Pancreas (tissue), 10 donors: ENCODE data around the gene HSPB7. TPM values are rescaled to one million over a fixed set of nuclear protein-coding genes. Genes with fewer than 3 reads are reported as not detected.

Source experiments
- ATAC-seq, 4 donors: fragments of 200-7000 bp; cut with Tn5 transposase; one replicate each; pipeline versions ENCODE4 v1.8.0 to v1.9.1; 2020; ENCODE audit warnings: mild to moderate bottlenecking in 4 of 4, moderate library complexity in 4 of 4
- DNase-seq, 6 donors: peaks; one replicate each; pipeline ENCODE4 v3.0.0-alpha.2; 2020
- FAIRE-seq: peaks from 2 replicates; lab custom pipeline; 2012; peaks lifted over from hg19 to GRCh38; lab: Jason Lieb, UNC
- H3K27ac ChIP-seq, 4 donors: fragments of 200-600 bp; sonication (generic); 1 replicate in 3 of 4; 2 replicates in 1 of 4; pipeline versions ENCODE4 v1.5.0 to v1.8.0; 2020
- H3K27me3 ChIP-seq, 4 donors: fragments of 200-600 bp; one replicate each; pipeline ENCODE4 v1.8.0; 2021
- H3K36me3 ChIP-seq, 3 donors: fragments of 200-600 bp; sonication (generic) in 1 of 3; one replicate each; pipeline versions ENCODE4 v1.5.0 to v1.8.0; 2020 to 2021
- H3K4me1 ChIP-seq, 3 donors: fragments of 200-600 bp; one replicate each; pipeline ENCODE4 v1.8.0; 2021
- H3K4me3 ChIP-seq, 4 donors: fragments of 200-600 bp; sonication (generic) in 2 of 4; one replicate each; pipeline versions ENCODE4 v1.5.0 to v1.8.0; 2020 to 2021
- H3K9me3 ChIP-seq, 4 donors: fragments of 200-600 bp; one replicate each; pipeline ENCODE4 v1.8.0; 2021
- WGBS, 2 donors: extraction: QIAGEN DNeasy Blood & Tissue Kit; methylation state at CpG; one replicate each; pipeline ENCODE4 v1.1.7; 2013; 5-methylcytosine and 5-hydroxymethylcytosine counted together
- intact Hi-C, 3 donors: fragments of 100-400 bp; cut with DNase I; formaldehyde crosslinking; loops; one replicate each; pipeline versions ENCODE4 v1.11.1 to v1.14.2; 2022
- polyA plus RNA-seq, 2 donors: library from polyadenylated mRNA; stranded (reverse); fragments of 200-250 nt; gene quantifications; one replicate each; pipeline ENCODE4 v1.2.3, GENCODE V29; 2013
- total RNA-seq, 6 donors: library from RNA; stranded (reverse); fragmentation: NEBNext Ultra II Directional in 4 of 6; extraction: Animal tissue kit (Norgen Biotek cat#: 25700) in 4 of 6; gene quantifications; one replicate each; pipeline versions ENCODE4 v1.2.1 to v1.2.4, GENCODE V29; 2021 to 2023
- TF ChIP-seq, protein P1 (sequence below), 4 donors: fragments of 200-600 bp; sonication (generic) in 3 of 4; IDR thresholded peaks; one replicate each; pipeline versions ENCODE4 v1.5.0 to v1.8.0; 2021; ENCODE audit warnings: antibody characterized with exemption in 4 of 4
- donor health status: healthy with polysubstance abuse.
- donor health status: DM: no; HTN: no; CAD: no; lungs with moderate emphysema.
- donor health status: DM: no; HTN: no; CAD: no.
- donor health status: control.
- donor health status: control.
- donor health status: Bipolar disorder and iron deficiency.
- donor health status: DM: yes; HTN: yes; CAD: no.
- donor health status: DM: no; HTN: no; CAD: no.
- donor health status: DM: no; HTN: no; CAD: no.
- donor health status: DM: yes; HTN: yes; CAD: no.

Gene HSPB7
- total and polyA plus RNA-seq, 8 donors = 0.65 to 10.9 (median 2.2) TPM

DNA sequence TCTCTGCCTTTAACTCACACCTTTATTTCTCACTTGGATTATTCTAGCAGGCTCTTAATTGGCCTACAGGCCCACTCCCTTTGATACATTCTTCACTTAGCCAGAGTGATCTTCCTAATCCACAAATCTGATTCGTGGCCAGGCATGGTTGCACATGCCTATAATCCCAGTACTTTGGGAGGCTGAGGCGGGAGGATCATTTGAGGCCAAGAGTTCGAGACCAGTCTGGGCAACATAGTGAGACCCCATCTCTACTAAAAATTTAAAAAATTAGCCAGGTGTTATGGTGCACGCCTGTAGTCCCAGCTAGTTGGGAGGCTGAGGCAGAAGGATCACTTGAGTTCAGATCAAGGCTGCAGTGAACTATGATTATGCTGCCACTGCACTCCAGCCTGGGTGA is 44.1 kb downstream of the HSPB7 start:
- no peak for DNase-seq
- ATAC-seq = no peak
- no peak for FAIRE-seq
- TF ChIP-seq, protein P1, sequence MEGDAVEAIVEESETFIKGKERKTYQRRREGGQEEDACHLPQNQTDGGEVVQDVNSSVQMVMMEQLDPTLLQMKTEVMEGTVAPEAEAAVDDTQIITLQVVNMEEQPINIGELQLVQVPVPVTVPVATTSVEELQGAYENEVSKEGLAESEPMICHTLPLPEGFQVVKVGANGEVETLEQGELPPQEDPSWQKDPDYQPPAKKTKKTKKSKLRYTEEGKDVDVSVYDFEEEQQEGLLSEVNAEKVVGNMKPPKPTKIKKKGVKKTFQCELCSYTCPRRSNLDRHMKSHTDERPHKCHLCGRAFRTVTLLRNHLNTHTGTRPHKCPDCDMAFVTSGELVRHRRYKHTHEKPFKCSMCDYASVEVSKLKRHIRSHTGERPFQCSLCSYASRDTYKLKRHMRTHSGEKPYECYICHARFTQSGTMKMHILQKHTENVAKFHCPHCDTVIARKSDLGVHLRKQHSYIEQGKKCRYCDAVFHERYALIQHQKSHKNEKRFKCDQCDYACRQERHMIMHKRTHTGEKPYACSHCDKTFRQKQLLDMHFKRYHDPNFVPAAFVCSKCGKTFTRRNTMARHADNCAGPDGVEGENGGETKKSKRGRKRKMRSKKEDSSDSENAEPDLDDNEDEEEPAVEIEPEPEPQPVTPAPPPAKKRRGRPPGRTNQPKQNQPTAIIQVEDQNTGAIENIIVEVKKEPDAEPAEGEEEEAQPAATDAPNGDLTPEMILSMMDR (IDR thresholded peaks at IDR 0.05) = no peak
- 89 to 93% methylated on average over 4 of the region's 4 CpGs for WGBS, 2 donors
- no peak overlapping the region for H3K4me3 ChIP-seq
- intact Hi-C loops = no loop called here
- peaks cover 0 to 6% (median 2%) of the 10 kb centered on the region in 3 donors for H3K36me3 ChIP-seq
- H3K4me1 ChIP-seq = peaks cover 7 to 9% (median 7%) of the 10 kb centered on the region in 3 donors
- no peaks in the 10 kb centered on the region for H3K27me3 ChIP-seq
- H3K27ac ChIP-seq = no peak overlapping the region
- H3K9me3 ChIP-seq = no peaks in the 10 kb centered on the region

DNA sequence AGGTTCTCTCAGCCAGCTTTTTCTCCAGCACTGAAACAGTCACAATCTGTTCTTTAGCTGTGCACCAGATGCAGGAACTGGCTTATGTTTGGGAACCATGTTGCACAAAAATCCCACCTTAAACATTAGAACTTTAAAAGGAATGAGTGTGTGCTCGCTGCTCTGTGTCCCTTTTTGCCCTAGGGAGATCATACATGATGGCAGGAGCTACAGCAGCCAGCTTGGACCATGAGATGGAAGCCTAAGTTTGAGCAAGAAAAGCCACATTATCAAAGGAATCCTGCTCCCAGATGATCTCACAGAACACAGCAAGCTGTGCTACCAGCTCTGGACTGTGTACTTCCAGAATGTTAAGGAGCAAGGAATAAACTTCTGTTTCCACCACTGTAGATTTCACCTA is 45.4 kb downstream of the HSPB7 start:
- peaks cover 7 to 9% (median 7%) of the 10 kb centered on the region in 3 donors for H3K4me1 ChIP-seq
- no peak for FAIRE-seq
- WGBS, 2 donors = 92 to 98% methylated on average over 1 of the region's 1 CpG

DNA sequence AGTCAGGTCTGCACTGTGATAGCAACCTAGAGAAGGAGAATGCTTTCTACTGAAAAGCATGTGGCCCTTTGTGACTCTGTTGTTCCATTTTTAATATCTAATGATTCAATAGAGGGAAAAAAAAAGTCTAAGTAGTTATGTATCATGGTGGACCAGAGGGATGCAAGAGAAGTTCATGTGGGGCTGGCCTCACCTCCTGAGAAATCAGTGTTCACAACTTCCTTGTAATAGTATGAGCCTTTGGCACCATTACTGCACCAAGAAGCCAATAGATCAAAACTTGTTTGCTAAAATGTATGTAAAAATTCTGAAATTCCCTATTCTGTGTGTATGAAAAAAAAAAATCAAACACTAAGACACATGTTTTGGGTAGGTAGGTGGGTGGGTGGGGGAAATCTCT is 46.9 kb downstream of the HSPB7 start:
- intact Hi-C loops = no loop called here

More for the DNA sequence above, 45.4 kb downstream of the HSPB7 start:
- intact Hi-C loops = no loop called here
- H3K27me3 ChIP-seq = no peaks in the 10 kb centered on the region
- ATAC-seq = no peak
- H3K36me3 ChIP-seq = peaks cover 0 to 6% (median 2%) of the 10 kb centered on the region in 3 donors
- TF ChIP-seq, protein P1 (IDR thresholded peaks at IDR 0.05) = no peak
- DNase-seq = no peak
- no peak overlapping the region for H3K27ac ChIP-seq
- no peak overlapping the region for H3K4me3 ChIP-seq
- H3K9me3 ChIP-seq = no peaks in the 10 kb centered on the region

DNA sequence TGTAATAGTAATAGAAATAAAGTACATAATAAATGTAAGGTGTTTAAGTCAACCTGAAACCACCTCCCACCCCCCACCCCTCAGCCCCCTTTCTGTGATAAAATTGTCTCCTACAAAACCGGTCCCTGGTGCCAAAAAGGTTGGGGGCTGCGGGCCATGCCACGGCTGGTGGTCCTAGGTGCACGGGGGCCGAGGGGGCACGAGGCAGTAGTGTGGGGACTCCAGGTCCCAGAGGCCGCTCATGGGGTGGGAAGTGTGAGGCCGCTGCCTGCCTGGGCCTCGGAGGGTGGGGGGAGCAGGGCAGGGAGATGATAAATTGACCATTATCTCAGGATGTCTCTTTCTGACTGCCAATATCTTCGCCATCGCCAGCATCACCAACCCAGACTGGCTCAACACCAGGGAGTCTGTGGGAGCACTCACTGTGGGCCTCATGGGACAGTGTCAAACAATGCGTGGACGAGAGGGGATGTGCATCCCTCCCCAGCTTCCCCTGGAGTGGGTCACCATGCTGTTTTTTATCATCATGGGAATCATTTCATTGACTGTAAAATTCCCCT is 48.4 kb downstream of the HSPB7 start:
- FAIRE-seq = no peak
- Histone ChIP-seq H3K4me1 (peaks cover under 1 to 9% (median 7%) of the 10 kb centered on the region in 3 donors), H3K27ac (no peak overlapping the region), H3K36me3 (peaks cover 0 to 6% (median 2%) of the 10 kb centered on the region in 3 donors), H3K9me3 (no peaks in the 10 kb centered on the region), H3K27me3 (no peaks in the 10 kb centered on the region), H3K4me3 (no peak overlapping the region)
- WGBS, 2 donors = 97% methylated on average over 13 of the region's 13 CpGs
- TF ChIP-seq, protein P1 (IDR thresholded peaks at IDR 0.05) = no peak
- intact Hi-C loops = no loop called here
- ATAC-seq = no peak
- DNase-seq = no peak

More for the DNA sequence above, 46.9 kb downstream of the HSPB7 start:
- TF ChIP-seq, protein P1 (IDR thresholded peaks at IDR 0.05) = no peak
- FAIRE-seq (no peak), ATAC-seq (no peak), DNase-seq (no peak)
- Histone ChIP-seq H3K9me3 (no peaks in the 10 kb centered on the region), H3K4me3 (no peak overlapping the region), H3K27ac (no peak overlapping the region), H3K36me3 (peaks cover 0 to 6% (median 2%) of the 10 kb centered on the region in 3 donors), H3K4me1 (peaks cover 4 to 14% (median 7%) of the 10 kb centered on the region in 3 donors), H3K27me3 (no peaks in the 10 kb centered on the region)

DNA sequence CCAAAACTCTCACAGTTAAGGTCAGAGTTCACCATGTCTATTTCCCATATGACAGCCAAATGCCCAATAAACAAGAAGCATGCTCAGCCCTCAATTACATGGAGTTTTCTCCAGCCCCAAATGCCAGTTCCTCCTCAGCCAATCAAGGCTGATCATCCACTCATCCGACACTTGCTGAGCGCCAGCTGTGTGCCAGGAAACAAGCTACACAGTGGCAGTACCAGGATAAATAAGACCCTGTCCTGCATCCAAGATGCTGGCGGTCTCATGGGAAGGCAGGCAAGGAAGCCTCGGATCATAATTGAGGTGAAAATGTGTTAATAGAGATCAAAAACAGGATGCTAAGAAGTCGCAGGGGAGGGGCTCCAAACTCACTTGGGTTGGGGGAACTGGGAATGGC is 49.7 kb downstream of the HSPB7 start:
- no peaks in the 10 kb centered on the region for H3K9me3 ChIP-seq
- no peak overlapping the region for H3K27ac ChIP-seq
- peaks cover 0 to 6% (median 2%) of the 10 kb centered on the region in 3 donors for H3K36me3 ChIP-seq
- H3K27me3 ChIP-seq = no peaks in the 10 kb centered on the region
- H3K4me3 ChIP-seq = no peak overlapping the region
- WGBS, 2 donors = 83 to 85% methylated on average over 5 of the region's 5 CpGs
- intact Hi-C loops = no loop called here
- TF ChIP-seq, protein P1 (IDR thresholded peaks at IDR 0.05) = no peak
- no peak for ATAC-seq
- FAIRE-seq = no peak
- no peak for DNase-seq
- peaks cover 0 to 7% (median 7%) of the 10 kb centered on the region in 3 donors for H3K4me1 ChIP-seq
